Measurements from ENCODE around the gene USH2A.

- TF ChIP-seq ZNF266 (tag by site-specific recombination; IDR thresholded peaks at IDR 0.05; ENCODE audit: low read depth) (no peak), SCRT1 (tag by site-specific recombination; IDR thresholded peaks at IDR 0.05; ENCODE audit: borderline replicate concordance) (no peak), TCF7L2 (IDR thresholded peaks at IDR 0.05; ENCODE audit: borderline replicate concordance, low read depth, low read length) (no peak), CTCF (tag by site-specific recombination; IDR thresholded peaks at IDR 0.05) (no peak), ZBTB48 (tag by site-specific recombination; IDR thresholded peaks at IDR 0.05) (no peak), ZBTB7A (tag by site-specific recombination; IDR thresholded peaks at IDR 0.05; ENCODE audit: low read depth) (no peak), ZNF354C (tag by site-specific recombination; IDR thresholded peaks at IDR 0.05; ENCODE audit: borderline replicate concordance, low read depth) (no peak), ZNF24 (tag by site-specific recombination; IDR thresholded peaks at IDR 0.05) (no peak)
Observed at GRCh38 chr1:215583185-215583749, 840.0 kb downstream of the USH2A start.

All from HEK293 (cell line).